SK-N-MC (cell line): ENCODE data around the gene SOS1.

ENCODE experiments used
- EZH2 ChIP-seq: fragments of 200-600 bp; sonication (generic); IDR thresholded peaks from one replicate; pipeline ENCODE4 v1.6.1; 2017; ENCODE audit warnings: antibody characterized with exemption
- POLR2AphosphoS5 ChIP-seq: IDR thresholded peaks from 2 replicates; pipeline ENCODE4 v1.6.1; 2012; ENCODE audit warnings: mild to moderate bottlenecking, low read depth, low read length, borderline replicate concordance

DNA sequence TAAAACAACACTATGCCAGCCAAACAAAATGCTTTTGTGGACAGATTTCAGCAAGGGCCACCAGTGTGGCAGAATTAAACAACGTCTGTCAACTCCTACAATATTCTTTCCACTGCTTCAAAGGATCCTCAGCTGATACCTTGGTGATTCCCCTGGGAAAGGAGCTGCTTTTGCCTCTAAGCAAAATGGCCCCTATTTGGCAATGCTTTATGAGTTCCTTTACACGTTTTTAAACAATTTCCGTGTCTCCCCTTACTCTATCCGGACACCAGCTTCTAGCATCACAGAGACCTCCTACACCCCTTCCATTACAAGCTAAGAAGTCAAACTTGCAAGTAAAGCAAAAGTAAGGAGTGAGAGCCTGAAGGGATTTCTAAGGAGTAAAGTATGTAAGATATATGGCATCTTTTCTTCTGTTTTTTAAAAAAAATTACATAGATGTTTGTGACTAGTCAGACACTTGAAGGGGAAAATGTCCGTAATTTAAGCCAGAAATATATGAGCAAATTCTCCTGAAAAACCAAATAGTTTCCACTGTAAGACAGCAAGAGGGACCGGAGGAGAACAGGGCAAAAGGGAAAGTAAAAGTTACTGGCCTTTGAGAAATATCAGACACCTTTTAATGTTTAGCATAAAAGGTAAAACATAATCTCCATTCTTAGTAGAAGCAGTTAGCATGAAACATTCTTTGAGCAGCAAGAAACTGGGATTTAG lies 1.9 kb downstream of the SOS1 start:
- TF ChIP-seq POLR2AphosphoS5 (no peak), EZH2 (no peak)
